Thyroid gland (tissue), 4 donors: Measurements from ENCODE around the gene OR2D2.

Experiments used
- CTCF ChIP-seq, 6 experiments: fragments of 200-600 bp in 3 of 6; fragments of 450-650 bp in 3 of 6; sonication (generic) in 3 of 6; IDR thresholded peaks; one replicate each; pipeline ENCODE4 v1.5.1; 2016 to 2019; ENCODE audit warnings: antibody characterized with exemption in 6 of 6, mild to moderate bottlenecking in 2 of 6, inconsistent platforms in 1 of 6, moderate library complexity in 1 of 6
- POLR2A ChIP-seq, 2 donors: fragments of 450-650 bp; IDR thresholded peaks; one replicate each; pipeline ENCODE4 v1.6.1; 2017; ENCODE audit warnings: antibody characterized with exemption in 2 of 2, mild to moderate bottlenecking in 2 of 2, moderate library complexity in 1 of 2

GRCh38 chr11:6876325-6876724 lies 16.0 kb downstream of the OR2D2 start, which contains the start of gene OR10A4:
- no peak for TF ChIP-seq CTCF (IDR thresholded peaks at IDR 0.05)
- no peak for TF ChIP-seq POLR2A (IDR thresholded peaks at IDR 0.05)
